Thyroid gland (tissue), 4 donors: ENCODE results near the gene TANC1. TPM values are rescaled to one million over a fixed set of nuclear protein-coding genes. Genes with fewer than 3 reads are reported as not detected.
A peak's percentile ranks its signal among the peaks of the same experiment; 100 is the strongest.

Experiments
- DNase-seq, 2 donors: peaks; one replicate each; pipeline ENCODE4 v3.0.0-alpha.2; 2019
- H3K27ac ChIP-seq, 3 donors: fragments of 200-600 bp; sonication (generic); 1 replicate in 2 of 3; 2 replicates in 1 of 3; pipeline ENCODE4 v1.5.1; 2016 to 2019; ENCODE audit warnings: mild to moderate bottlenecking in 1 of 3, moderate library complexity in 1 of 3
- H3K27me3 ChIP-seq: fragments of 200-600 bp; sonication (generic); one replicate; pipeline ENCODE4 v1.5.1; 2019
- H3K36me3 ChIP-seq, 2 donors: fragments of 200-600 bp; sonication (generic); one replicate each; pipeline ENCODE4 v1.5.1; 2016 to 2019
- H3K4me1 ChIP-seq, 2 donors: fragments of 200-600 bp; sonication (generic); one replicate each; pipeline ENCODE4 v1.5.1; 2017 to 2019
- H3K4me3 ChIP-seq, 3 donors: fragments of 200-600 bp; sonication (generic); replicated peaks in 1 of 3; 1 replicate in 2 of 3; 2 replicates in 1 of 3; pipeline ENCODE4 v1.5.1; 2016; ENCODE audit warnings: mild to moderate bottlenecking in 1 of 3
- H3K9me3 ChIP-seq: fragments of 200-600 bp; sonication (generic); one replicate; pipeline ENCODE4 v1.5.1; 2017
- CTCF ChIP-seq, 6 experiments: fragments of 200-600 bp in 3 of 6; fragments of 450-650 bp in 3 of 6; sonication (generic) in 3 of 6; IDR thresholded peaks; one replicate each; pipeline ENCODE4 v1.5.1; 2016 to 2019; ENCODE audit warnings: antibody characterized with exemption in 6 of 6, mild to moderate bottlenecking in 2 of 6, inconsistent platforms in 1 of 6, moderate library complexity in 1 of 6
- POLR2A ChIP-seq, 2 donors: fragments of 450-650 bp; IDR thresholded peaks; one replicate each; pipeline ENCODE4 v1.6.1; 2017; ENCODE audit warnings: antibody characterized with exemption in 2 of 2, mild to moderate bottlenecking in 2 of 2, moderate library complexity in 1 of 2
- WGBS, 2 donors: methylation state at CpG; one replicate each; pipeline ENCODE4 v1.1.5; 2017; 5-methylcytosine and 5-hydroxymethylcytosine counted together
- intact Hi-C: fragments of 100-400 bp; cut with DNase I; formaldehyde crosslinking; loops from one replicate; pipeline ENCODE4 v1.15.1; 2023
- total RNA-seq, 4 donors: library from RNA; depleted of rRNA; stranded (reverse); fragments of >200 nt; gene quantifications; one replicate each; pipeline ENCODE4 v1.2.3, GENCODE V29; 2016

The TANC1 gene
- total RNA-seq, 4 donors from 2014 or later: 51.1 to 93.8 (median 63.6) TPM

- Histone ChIP-seq H3K4me3 (no peak overlapping the region), H3K4me1 (peaks cover 21 to 49% of the 10 kb centered on the region in 2 donors), H3K36me3 (no peaks in the 10 kb centered on the region), H3K9me3 (no peaks in the 10 kb centered on the region), H3K27ac (peak overlapping the region in 1 of 3 donors; percentile 4), H3K27me3 (no peaks in the 10 kb centered on the region)
- intact Hi-C loops: no loop called here
- WGBS, 2 donors: 75 to 86% methylated on average over 5 of the region's 5 CpGs
- no peak for DNase-seq
- TF ChIP-seq CTCF (IDR thresholded peaks at IDR 0.05) (no peak), POLR2A (IDR thresholded peaks at IDR 0.05) (no peak)
Measured at GRCh38 chr2:158995677-158996049, 27.2 kb downstream of the TANC1 start.

- TF ChIP-seq POLR2A (IDR thresholded peaks at IDR 0.05) (no peak), CTCF (IDR thresholded peaks at IDR 0.05) (peak in 3 of 6 experiments; percentile 23 to 34 (median 33))
- Histone ChIP-seq H3K4me1 (peaks cover 21 to 49% of the 10 kb centered on the region in 2 donors), H3K9me3 (no peaks in the 10 kb centered on the region), H3K36me3 (no peaks in the 10 kb centered on the region), H3K27me3 (no peaks in the 10 kb centered on the region), H3K27ac (no peak overlapping the region), H3K4me3 (no peak overlapping the region)
- WGBS, 2 donors: 97 to 98% methylated on average over 4 of the region's 4 CpGs
- DNase-seq: no peak
- intact Hi-C loops: no loop called here
Measured at GRCh38 chr2:158996378-158996993, 28.0 kb downstream of the TANC1 start.

GRCh38 chr2:158997037-158997790 is 28.8 kb downstream of the TANC1 start:
- TF ChIP-seq CTCF (IDR thresholded peaks at IDR 0.05) (no peak), POLR2A (IDR thresholded peaks at IDR 0.05) (no peak)
- no peak overlapping the region for H3K27ac ChIP-seq

GRCh38 chr2:158998551-158999248 is 30.3 kb downstream of the TANC1 start:
- no peak for DNase-seq
- peaks cover 32 to 65% of the 10 kb centered on the region in 2 donors for H3K4me1 ChIP-seq
- no peaks in the 10 kb centered on the region for H3K36me3 ChIP-seq
- H3K4me3 ChIP-seq: no peak overlapping the region
- TF ChIP-seq POLR2A (IDR thresholded peaks at IDR 0.05) (no peak), CTCF (IDR thresholded peaks at IDR 0.05) (no peak)
- 67 to 77% methylated on average over 6 of the region's 6 CpGs for WGBS, 2 donors
- no peaks in the 10 kb centered on the region for H3K9me3 ChIP-seq
- H3K27me3 ChIP-seq: no peaks in the 10 kb centered on the region
- peak overlapping the region in 2 of 3 donors; percentile 3 to 43 for H3K27ac ChIP-seq
- intact Hi-C loops: no loop called here

More at GRCh38 chr2:158997037-158997790, 28.8 kb downstream of the TANC1 start:
- no peak for DNase-seq
- H3K4me3 ChIP-seq: no peak overlapping the region
- peaks cover 24 to 56% of the 10 kb centered on the region in 2 donors for H3K4me1 ChIP-seq
- no peaks in the 10 kb centered on the region for H3K27me3 ChIP-seq
- no peaks in the 10 kb centered on the region for H3K36me3 ChIP-seq
- 53 to 62% methylated on average over 4 of the region's 4 CpGs for WGBS, 2 donors
- intact Hi-C loops: no loop called here
- no peaks in the 10 kb centered on the region for H3K9me3 ChIP-seq
